OCI-LY1 (cell line): ENCODE data around the gene SMARCA5.

Source experiments
- H2AFZ ChIP-seq: fragments of 200-600 bp; sonication (generic), shearing (Covaris generic); 2 replicates; pipeline ENCODE4 v1.6.0; 2014; ENCODE audit warnings: antibody characterized with exemption, mild to moderate bottlenecking, low read length
- H3F3A ChIP-seq: fragments of 200-600 bp; sonication (generic), shearing (Covaris generic); 2 replicates; pipeline ENCODE4 v1.6.0; 2014; ENCODE audit warnings: mild to moderate bottlenecking, antibody characterized with exemption, low read length, moderate library complexity; ENCODE audit not compliant: insufficient read depth
- H3K27ac ChIP-seq: fragments of 200-600 bp; sonication (generic); 2 replicates; pipeline ENCODE4 v1.5.1; 2014; ENCODE audit warnings: low read length, mixed run types, mild to moderate bottlenecking, low read depth; ENCODE audit not compliant: poor library complexity, severe bottlenecking
- H3K27me3 ChIP-seq: fragments of 200-600 bp; sonication (generic); 2 replicates; pipeline ENCODE4 v1.6.0; 2014; ENCODE audit warnings: antibody characterized with exemption, mild to moderate bottlenecking, low read length, moderate library complexity; ENCODE audit not compliant: insufficient read depth
- H3K36me3 ChIP-seq: fragments of 200-600 bp; sonication (generic); 2 replicates; pipeline ENCODE4 v1.6.1; 2014; ENCODE audit warnings: mild to moderate bottlenecking, antibody characterized with exemption, low read length, moderate library complexity, mixed read lengths; ENCODE audit not compliant: insufficient read depth
- H3K4me1 ChIP-seq: fragments of 200-600 bp; sonication (generic); 2 replicates; pipeline ENCODE4 v1.5.1; 2014; ENCODE audit warnings: mild to moderate bottlenecking, low read length, moderate library complexity; ENCODE audit not compliant: insufficient read depth, severe bottlenecking
- H3K4me2 ChIP-seq: fragments of 200-600 bp; sonication (generic), shearing (Covaris generic); 2 replicates; pipeline ENCODE4 v1.6.1; 2014; ENCODE audit warnings: low read length
- H3K4me3 ChIP-seq: fragments of 200-600 bp; sonication (generic); 2 replicates; pipeline ENCODE4 v1.5.1; 2014; ENCODE audit warnings: low read length, low read depth, mild to moderate bottlenecking, mixed read lengths; ENCODE audit not compliant: poor library complexity, severe bottlenecking
- H3K79me2 ChIP-seq: fragments of 200-600 bp; shearing (Covaris generic); 2 replicates; pipeline ENCODE4 v1.6.1; 2016; ENCODE audit warnings: mixed run types, low read length, mixed read lengths; ENCODE audit not compliant: insufficient read depth
- H3K9ac ChIP-seq: fragments of 200-600 bp; sonication (generic), shearing (Covaris generic); 2 replicates; pipeline ENCODE4 v1.6.1; 2014; ENCODE audit warnings: mild to moderate bottlenecking, low read length, mixed read lengths
- H3K9me2 ChIP-seq: fragments of 200-600 bp; sonication (generic), shearing (Covaris generic); 2 replicates; pipeline ENCODE4 v1.6.1; 2014; ENCODE audit warnings: low read depth, mild to moderate bottlenecking, low read length, mixed read lengths
- H3K9me3 ChIP-seq: fragments of 200-600 bp; shearing (Covaris generic); 2 replicates; pipeline ENCODE4 v1.6.1; 2014; ENCODE audit warnings: low read length, mixed read lengths
- H4K20me1 ChIP-seq: fragments of 200-600 bp; sonication (generic), shearing (Covaris generic); 2 replicates; pipeline ENCODE4 v1.6.0; 2016; ENCODE audit warnings: mild to moderate bottlenecking, low read length; ENCODE audit not compliant: insufficient read depth
- EZH2 ChIP-seq: fragments of 200-600 bp; sonication (generic), shearing (Covaris generic); IDR thresholded peaks from 2 replicates; pipeline ENCODE4 v1.8.0; 2017; ENCODE audit warnings: borderline replicate concordance, mixed run types, mild to moderate bottlenecking, antibody characterized with exemption, low read length, moderate library complexity, mixed read lengths
- TF ChIP-seq, protein P1 (sequence below): fragments of 200-600 bp; sonication (generic), shearing (Covaris generic); IDR thresholded peaks from 2 replicates; pipeline ENCODE4 v1.5.1; 2017; ENCODE audit warnings: mild to moderate bottlenecking, antibody characterized with exemption, low read length, moderate library complexity, mixed read lengths

SMARCA5 gene

DNA sequence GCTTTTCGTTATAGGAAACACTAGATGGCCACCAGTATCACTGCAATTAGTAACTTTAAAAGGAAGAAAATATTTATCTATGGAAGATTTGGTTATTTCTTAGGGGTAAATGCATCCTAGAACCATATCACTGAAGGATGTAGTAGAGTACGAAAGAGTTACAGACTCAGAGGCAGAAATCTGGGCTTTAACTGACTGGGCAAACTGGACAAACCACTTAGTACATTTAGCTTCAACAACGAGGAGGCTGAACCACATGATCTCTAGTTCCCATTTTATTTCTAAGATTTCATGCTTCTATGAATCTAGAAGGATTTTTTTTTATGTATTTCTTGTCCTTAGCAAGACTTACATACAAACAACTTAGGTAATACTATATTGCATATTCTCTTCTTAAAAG, 93.0 kb downstream of the SMARCA5 start:
- H3K27me3 ChIP-seq = no peaks in the 10 kb centered on the region
- H4K20me1 ChIP-seq = no peaks in the 10 kb centered on the region
- TF ChIP-seq, protein P1, sequence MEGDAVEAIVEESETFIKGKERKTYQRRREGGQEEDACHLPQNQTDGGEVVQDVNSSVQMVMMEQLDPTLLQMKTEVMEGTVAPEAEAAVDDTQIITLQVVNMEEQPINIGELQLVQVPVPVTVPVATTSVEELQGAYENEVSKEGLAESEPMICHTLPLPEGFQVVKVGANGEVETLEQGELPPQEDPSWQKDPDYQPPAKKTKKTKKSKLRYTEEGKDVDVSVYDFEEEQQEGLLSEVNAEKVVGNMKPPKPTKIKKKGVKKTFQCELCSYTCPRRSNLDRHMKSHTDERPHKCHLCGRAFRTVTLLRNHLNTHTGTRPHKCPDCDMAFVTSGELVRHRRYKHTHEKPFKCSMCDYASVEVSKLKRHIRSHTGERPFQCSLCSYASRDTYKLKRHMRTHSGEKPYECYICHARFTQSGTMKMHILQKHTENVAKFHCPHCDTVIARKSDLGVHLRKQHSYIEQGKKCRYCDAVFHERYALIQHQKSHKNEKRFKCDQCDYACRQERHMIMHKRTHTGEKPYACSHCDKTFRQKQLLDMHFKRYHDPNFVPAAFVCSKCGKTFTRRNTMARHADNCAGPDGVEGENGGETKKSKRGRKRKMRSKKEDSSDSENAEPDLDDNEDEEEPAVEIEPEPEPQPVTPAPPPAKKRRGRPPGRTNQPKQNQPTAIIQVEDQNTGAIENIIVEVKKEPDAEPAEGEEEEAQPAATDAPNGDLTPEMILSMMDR = no peak
- no peak for TF ChIP-seq EZH2
- no peak overlapping the region for H2AFZ ChIP-seq
- H3K36me3 ChIP-seq = no peaks in the 10 kb centered on the region
- no peak overlapping the region for H3K27ac ChIP-seq
- H3K9me3 ChIP-seq = no peaks in the 10 kb centered on the region
- no peaks in the 10 kb centered on the region for H3K9me2 ChIP-seq
- no peaks in the 10 kb centered on the region for H3K79me2 ChIP-seq
- H3K4me3 ChIP-seq = no peak overlapping the region
- no peak overlapping the region for H3K9ac ChIP-seq
- no peaks in the 10 kb centered on the region for H3K4me1 ChIP-seq
- no peak overlapping the region for H3K4me2 ChIP-seq
- no peaks in the 10 kb centered on the region for H3F3A ChIP-seq
